GM12872 (cell line): ENCODE measurements around the gene ASPN.

Experiments used
- CTCF ChIP-seq: IDR thresholded peaks from 3 replicates; pipeline ENCODE4 v1.5.1; 2011; ENCODE audit warnings: low read depth, mild to moderate bottlenecking, low read length, moderate library complexity; ENCODE audit not compliant: insufficient read depth

ASPN gene

GRCh38 chr9:92407818-92408217 is 74.5 kb downstream of the ASPN start:
- TF ChIP-seq CTCF: no peak

- TF ChIP-seq CTCF: no peak
These were observed 75.8 kb downstream of the ASPN start for GRCh38 chr9:92406477-92406876.
